Measurements from ENCODE around the gene FGD6.
"Not testable (repeated sequence)": the region's sequence is repeated elsewhere in the genome, so short reads cannot be mapped to it uniquely, and the experiment has no call there.

DNA sequence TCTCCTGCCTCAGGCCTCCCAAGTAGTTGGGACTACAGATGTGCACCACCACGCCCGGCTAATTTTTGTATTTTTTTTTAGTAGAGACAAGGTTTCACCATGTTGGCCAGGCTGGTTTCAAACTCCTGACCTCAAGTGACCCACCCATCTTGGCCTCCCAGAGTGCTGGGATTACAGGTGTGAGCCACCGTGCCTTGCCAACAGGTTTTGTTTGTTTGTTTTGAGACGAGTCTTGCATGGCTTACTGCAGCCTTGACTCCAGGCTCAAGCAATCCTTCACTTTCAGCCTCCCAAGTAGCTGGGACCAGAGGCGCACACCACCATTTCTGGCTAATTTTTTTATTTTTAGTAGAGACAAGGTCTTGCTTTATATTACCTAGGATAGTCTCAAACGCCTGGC, 23.9 kb upstream of the FGD6 start:
- TF ChIP-seq, protein P1, sequence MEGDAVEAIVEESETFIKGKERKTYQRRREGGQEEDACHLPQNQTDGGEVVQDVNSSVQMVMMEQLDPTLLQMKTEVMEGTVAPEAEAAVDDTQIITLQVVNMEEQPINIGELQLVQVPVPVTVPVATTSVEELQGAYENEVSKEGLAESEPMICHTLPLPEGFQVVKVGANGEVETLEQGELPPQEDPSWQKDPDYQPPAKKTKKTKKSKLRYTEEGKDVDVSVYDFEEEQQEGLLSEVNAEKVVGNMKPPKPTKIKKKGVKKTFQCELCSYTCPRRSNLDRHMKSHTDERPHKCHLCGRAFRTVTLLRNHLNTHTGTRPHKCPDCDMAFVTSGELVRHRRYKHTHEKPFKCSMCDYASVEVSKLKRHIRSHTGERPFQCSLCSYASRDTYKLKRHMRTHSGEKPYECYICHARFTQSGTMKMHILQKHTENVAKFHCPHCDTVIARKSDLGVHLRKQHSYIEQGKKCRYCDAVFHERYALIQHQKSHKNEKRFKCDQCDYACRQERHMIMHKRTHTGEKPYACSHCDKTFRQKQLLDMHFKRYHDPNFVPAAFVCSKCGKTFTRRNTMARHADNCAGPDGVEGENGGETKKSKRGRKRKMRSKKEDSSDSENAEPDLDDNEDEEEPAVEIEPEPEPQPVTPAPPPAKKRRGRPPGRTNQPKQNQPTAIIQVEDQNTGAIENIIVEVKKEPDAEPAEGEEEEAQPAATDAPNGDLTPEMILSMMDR (IDR thresholded peaks at IDR 0.05) = not testable (repeated sequence)
- not testable (repeated sequence) for TF ChIP-seq POLR2A (IDR thresholded peaks at IDR 0.05)
